LNCAP (cell line): ENCODE data around the gene DPAGT1.

Source experiments
- CTCF ChIP-seq: fragments of 450-650 bp; IDR thresholded peaks from 2 replicates; pipeline ENCODE4 v1.5.1; 2017; ENCODE audit warnings: mild to moderate bottlenecking

Gene DPAGT1

DNA sequence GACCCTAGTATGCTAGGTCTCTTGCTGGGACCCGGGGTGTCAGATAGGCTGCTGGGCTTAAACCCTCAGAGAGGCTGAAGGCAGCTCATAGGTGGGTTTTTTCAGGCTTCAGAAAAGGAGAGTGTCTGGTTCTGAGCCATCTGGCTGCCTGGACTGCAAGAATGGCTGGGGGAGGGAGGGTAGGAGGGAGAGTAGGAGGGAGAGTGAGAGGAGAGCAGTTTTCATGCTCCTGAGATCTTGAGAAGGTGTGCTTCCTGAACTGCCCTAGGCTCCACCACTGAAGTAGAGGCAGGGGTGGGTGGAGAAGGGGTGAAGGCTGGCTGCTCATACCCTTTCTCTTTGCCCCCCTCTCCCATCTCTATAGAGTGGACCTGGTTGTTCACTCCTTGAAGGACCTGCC, 12.3 kb downstream of the DPAGT1 start:
- TF ChIP-seq CTCF: no peak

DNA sequence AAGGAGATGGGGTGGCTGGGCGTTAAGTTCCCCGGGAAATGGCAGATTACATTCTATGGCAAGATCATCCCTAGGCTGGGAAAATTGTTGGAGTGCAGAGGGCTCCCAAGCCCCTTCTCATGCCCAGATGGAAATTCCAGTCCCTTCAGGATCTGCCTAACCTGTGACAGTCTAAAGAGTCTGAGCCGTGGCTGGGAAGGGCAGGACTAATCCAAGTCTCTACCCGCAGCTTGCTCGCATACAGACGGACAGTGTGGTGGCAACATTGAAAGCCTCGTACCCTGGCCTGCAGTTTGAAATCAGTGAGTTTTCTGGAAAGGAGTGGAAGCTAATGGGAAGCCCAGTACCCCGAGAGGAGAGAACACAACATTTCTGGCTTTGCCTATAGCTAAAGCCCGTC, 13.2 kb downstream of the DPAGT1 start:
- TF ChIP-seq CTCF: no peak

DNA sequence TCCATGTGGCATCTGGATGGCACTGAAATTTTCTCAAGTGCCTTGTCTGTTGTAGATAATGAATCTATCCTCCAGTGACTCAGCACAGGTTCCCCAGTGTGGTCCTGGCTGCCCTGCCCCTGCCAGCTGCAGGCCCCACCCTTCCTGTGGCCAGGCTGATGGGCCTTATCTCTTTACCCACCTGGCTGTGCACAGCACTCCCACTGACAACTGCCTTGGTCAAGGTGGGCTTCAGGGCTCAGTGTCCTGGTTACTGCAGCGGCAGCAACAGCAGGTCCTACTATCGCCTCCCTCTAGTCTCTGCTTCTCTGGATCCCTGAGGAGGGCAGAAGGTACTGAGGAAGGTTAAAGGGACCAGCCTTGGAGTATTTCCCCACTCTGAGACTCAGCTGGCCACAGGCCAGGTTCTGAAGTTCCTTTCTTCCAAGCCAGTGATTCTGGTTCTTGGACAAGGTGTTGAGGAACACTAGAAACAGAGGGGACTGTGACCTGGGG, 13.9 kb downstream of the DPAGT1 start:
- TF ChIP-seq CTCF: no peak

- TF ChIP-seq CTCF: no peak
These were observed 14.5 kb downstream of the DPAGT1 start for GRCh38 chr11:119087123-119087522.

DNA sequence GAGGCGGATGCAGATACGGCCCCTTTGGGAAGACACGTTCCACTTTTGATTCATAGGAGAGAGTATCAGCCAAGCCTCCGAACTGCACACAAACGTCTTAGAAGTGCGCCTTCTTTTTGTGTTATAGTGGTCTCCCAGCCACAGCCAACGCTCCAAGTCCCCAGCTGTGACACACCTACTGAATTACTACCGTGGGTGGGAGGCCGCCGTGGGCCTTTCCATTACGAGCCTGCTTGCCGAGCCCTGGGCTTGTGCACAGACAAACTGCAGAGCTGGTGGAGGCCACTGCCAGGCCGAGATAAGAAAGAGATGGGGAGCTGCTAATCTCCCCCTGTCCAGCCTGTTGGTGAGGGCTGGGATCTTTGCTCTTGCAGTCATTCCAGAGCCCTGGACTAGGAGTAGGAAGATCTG, 16.2 kb downstream of the DPAGT1 start:
- no peak for TF ChIP-seq CTCF

DNA sequence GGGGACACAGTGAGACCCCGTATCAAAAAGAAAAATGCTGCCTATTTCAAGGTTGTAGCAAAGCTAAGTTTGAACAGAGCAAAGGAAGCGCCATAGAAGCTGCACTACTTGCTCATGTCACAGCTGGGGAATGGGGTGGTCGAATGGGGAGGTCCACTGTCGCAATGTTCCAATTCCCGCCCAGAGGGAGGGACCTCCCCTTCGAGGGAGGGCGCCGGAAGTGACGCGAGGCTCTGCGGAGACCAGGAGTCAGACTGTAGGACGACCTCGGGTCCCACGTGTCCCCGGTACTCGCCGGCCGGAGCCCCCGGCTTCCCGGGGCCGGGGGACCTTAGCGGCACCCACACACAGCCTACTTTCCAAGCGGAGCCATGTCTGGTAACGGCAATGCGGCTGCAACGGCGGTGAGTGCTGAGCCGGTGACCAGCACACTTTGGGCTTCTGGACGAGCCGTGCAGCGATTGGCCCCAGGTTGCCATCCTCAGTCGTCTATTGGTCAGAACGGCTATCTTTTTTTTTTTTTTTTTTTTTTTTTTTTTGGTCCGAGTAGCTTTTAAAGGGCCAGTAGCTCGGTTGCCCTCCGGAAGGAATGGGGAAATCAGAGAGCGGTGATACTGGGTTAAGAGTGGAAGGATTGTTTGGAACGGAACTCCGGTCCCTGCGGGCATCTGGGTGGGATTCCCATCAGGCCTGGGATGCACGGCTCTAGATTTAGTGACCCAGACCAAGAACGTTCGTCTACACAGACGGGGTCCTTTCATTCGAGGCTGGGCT, 16.8 kb downstream of the DPAGT1 start, which contains the start of gene HMBS:
TSS of gene HMBS (plus strand) at position 219 of the 774 bp plus-strand sequence. CDS start at position 372, 153 bp downstream.
- TF ChIP-seq CTCF: no peak

GRCh38 chr11:119081682-119082260, 19.9 kb downstream of the DPAGT1 start:
- no peak for TF ChIP-seq CTCF
